ENCODE data around the gene COL4A2. TPM values are rescaled to one million over a fixed set of nuclear protein-coding genes. Genes with fewer than 3 reads are reported as not detected.

COL4A2 gene
- total RNA-seq, 4 donors from 2014 or later, result 56.6 to 139 (median 89.1) TPM

DNA sequence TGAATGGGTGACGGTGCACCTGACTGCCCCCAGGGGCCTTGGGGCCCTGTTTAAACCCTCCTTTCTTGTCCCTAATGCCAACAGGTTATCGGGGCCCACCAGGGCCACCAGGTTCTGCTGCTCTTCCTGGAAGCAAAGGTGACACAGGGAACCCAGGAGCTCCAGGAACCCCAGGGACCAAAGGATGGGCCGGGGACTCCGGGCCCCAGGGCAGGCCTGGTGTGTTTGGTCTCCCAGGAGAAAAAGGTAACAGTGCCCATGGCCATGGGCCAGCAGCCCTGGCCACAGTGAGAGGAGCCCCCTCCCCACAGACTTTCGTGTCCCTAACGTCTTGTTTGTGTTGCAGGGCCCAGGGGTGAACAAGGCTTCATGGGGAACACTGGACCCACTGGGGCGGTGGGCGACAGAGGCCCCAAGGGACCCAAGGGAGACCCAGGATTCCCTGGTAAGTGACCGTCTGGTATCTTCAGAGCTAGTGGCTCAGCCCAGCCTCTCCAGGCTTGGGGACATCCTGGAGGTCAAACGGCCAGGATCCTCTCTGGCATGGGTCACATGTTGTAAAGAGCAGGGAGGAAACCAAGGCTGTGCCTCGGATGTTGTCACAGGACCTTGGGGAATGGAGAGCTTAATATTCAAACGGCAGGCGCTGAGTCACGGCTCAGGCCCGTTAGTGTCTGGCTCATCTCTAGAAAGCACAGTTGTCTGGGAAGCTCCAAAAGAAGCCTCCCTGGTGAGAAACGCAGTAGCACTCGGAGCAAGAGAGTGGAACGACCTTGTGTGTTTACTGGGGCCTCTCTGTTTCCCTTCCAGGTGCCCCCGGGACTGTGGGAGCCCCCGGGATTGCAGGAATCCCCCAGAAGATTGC lies 196.2 kb downstream of the COL4A2 start:
- H3K36me3 ChIP-seq, result peaks cover 0 to 40% (median 0%) of the 10 kb centered on the region in 3 donors

DNA sequence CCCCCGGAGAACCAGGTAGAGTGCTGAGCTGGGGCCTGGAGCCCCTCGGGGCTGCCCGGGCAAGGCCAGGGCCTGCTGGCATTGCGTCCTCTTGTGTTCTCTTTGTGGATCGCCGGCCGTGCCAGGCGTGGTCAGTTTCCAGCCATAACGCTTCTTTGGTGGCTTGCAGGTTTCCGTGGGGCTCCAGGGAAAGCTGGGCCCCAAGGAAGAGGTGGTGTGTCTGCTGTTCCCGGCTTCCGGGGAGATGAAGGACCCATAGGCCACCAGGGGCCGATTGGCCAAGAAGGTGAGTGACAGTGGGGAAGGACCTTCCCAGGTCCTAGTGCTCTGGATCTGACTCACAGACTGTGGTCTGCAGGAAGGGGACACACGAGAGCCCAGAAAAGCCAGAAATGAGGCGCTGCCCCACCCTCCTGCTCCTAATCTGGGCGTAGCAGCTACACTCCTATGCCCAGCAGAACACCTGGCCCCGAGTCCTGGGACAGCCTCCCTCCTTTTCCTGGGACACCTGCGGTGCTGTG lies 197.0 kb downstream of the COL4A2 start:
- peak overlapping the region in 2 of 4 donors; percentile 23 to 41 for H3K27ac ChIP-seq
- peak in 1 of 3 donors; percentile 59 for DNase-seq
- peaks cover 0 to 48% (median 3%) of the 10 kb centered on the region in 4 donors for H3K4me1 ChIP-seq
- no peaks in the 10 kb centered on the region for H3K27me3 ChIP-seq
- H3K9me3 ChIP-seq, result no peaks in the 10 kb centered on the region
- no peak overlapping the region for H3K4me3 ChIP-seq
- peaks cover 0 to 40% (median 0%) of the 10 kb centered on the region in 3 donors for H3K36me3 ChIP-seq
- TF ChIP-seq POLR2A (IDR thresholded peaks at IDR 0.05), result no peak
- TF ChIP-seq, protein P1, sequence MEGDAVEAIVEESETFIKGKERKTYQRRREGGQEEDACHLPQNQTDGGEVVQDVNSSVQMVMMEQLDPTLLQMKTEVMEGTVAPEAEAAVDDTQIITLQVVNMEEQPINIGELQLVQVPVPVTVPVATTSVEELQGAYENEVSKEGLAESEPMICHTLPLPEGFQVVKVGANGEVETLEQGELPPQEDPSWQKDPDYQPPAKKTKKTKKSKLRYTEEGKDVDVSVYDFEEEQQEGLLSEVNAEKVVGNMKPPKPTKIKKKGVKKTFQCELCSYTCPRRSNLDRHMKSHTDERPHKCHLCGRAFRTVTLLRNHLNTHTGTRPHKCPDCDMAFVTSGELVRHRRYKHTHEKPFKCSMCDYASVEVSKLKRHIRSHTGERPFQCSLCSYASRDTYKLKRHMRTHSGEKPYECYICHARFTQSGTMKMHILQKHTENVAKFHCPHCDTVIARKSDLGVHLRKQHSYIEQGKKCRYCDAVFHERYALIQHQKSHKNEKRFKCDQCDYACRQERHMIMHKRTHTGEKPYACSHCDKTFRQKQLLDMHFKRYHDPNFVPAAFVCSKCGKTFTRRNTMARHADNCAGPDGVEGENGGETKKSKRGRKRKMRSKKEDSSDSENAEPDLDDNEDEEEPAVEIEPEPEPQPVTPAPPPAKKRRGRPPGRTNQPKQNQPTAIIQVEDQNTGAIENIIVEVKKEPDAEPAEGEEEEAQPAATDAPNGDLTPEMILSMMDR (IDR thresholded peaks at IDR 0.05), result peak in 1 of 6 experiments; percentile 10

More for the DNA sequence above, 196.2 kb downstream of the COL4A2 start:
- Histone ChIP-seq H3K9me3 (no peaks in the 10 kb centered on the region), H3K27ac (peak overlapping the region in 2 of 4 donors; percentile 23 to 41), H3K4me1 (peaks cover 0 to 41% (median 3%) of the 10 kb centered on the region in 4 donors), H3K27me3 (no peaks in the 10 kb centered on the region), H3K4me3 (no peak overlapping the region)
- TF ChIP-seq, protein P1 (IDR thresholded peaks at IDR 0.05), result no peak
- TF ChIP-seq POLR2A (IDR thresholded peaks at IDR 0.05), result no peak
- DNase-seq, result no peak

DNA sequence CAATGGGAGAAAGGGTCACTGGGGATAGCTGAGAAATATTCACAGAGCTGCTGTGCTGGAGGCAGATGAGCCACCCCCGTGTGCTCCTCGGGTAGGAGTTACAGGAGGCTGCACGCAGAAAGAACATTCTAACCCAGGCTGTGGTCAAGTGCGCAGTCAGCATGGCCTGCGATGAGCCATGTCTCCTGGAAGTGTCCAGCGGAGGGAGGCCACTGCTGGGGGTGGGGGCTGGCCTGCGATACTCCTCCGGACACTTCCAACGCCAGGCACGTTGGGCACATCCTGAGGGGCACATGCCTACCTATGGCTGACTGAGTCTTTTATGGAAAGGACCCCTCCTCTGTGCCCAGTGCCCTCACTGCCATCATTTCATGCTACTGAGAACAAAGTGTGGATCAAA lies 198.5 kb downstream of the COL4A2 start:
- Histone ChIP-seq H3K4me3 (no peak overlapping the region), H3K36me3 (peaks cover 0 to 47% (median 0%) of the 10 kb centered on the region in 3 donors), H3K27ac (no peak overlapping the region), H3K4me1 (peaks cover 0 to 58% (median 3%) of the 10 kb centered on the region in 4 donors), H3K9me3 (no peaks in the 10 kb centered on the region), H3K27me3 (no peaks in the 10 kb centered on the region)
- TF ChIP-seq POLR2A (IDR thresholded peaks at IDR 0.05), result no peak
- DNase-seq, result no peak

DNA sequence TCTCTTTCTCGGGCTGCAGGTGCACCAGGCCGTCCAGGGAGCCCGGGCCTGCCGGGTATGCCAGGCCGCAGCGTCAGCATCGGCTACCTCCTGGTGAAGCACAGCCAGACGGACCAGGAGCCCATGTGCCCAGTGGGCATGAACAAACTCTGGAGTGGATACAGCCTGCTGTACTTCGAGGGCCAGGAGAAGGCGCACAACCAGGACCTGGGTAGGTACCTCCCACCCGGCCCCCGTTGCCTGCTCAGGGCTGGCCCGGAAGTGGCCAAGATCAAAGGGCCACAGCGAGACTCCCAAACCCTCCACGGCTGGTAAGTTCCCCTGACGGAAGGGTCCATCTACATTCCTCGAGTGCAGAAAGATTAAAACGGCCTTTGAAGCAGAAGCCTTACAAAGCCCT lies 199.3 kb downstream of the COL4A2 start:
- no peak for DNase-seq
- Histone ChIP-seq H3K4me1 (peaks cover 0 to 58% (median 3%) of the 10 kb centered on the region in 4 donors), H3K36me3 (peaks cover 0 to 40% (median 0%) of the 10 kb centered on the region in 3 donors)

DNA sequence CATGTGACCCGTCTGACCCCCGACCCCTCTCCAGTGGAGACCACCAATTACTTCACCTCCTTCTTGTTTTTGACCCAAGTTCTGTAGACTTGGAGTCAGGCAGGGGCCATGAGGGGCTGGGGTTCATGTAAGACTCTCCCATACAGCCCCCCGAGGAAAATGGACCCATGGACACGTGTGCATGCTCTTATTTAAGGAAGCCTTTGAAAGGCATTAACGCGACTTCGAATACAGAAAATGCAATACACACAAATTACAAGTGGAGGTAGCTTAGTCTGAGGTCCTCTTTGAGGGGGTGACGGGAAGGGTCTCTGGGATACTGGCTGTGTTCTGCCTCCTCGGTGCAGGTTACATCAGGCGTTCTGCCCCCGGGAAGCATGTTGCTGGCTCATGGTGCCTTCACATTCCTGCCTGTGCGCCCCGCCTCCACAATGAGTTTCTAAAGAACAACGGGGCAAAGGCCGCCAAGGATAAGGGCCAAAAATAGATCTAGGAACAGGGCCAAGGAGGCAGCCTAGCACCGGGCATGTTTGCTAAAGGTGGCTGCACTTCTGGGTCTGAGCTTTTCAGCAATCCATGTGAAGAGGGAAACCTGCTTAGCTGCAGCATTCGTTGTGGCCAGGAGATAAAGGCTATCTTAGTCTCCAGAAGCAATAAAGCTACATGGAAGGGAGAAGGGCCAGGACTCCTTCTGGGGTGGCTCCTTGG lies 199.9 kb downstream of the COL4A2 start:
- Histone ChIP-seq H3K36me3 (peaks cover 0 to 39% (median 0%) of the 10 kb centered on the region in 3 donors), H3K4me1 (peaks cover 0 to 58% (median 3%) of the 10 kb centered on the region in 4 donors)

More for the DNA sequence above, 199.3 kb downstream of the COL4A2 start:
- Histone ChIP-seq H3K27ac (peak overlapping the region in 3 of 4 donors; percentile 79 to 96 (median 94)), H3K27me3 (no peaks in the 10 kb centered on the region), H3K4me3 (no peak overlapping the region), H3K9me3 (no peaks in the 10 kb centered on the region)
- no peak for TF ChIP-seq POLR2A (IDR thresholded peaks at IDR 0.05)
- TF ChIP-seq, protein P1 (IDR thresholded peaks at IDR 0.05), result no peak

More for the DNA sequence above, 199.9 kb downstream of the COL4A2 start:
- peak overlapping the region in 3 of 4 donors; percentile 79 to 96 (median 94) for H3K27ac ChIP-seq
- H3K9me3 ChIP-seq, result no peaks in the 10 kb centered on the region
- H3K4me3 ChIP-seq, result peak overlapping the region in 2 of 4 donors; percentile 3 to 28
- TF ChIP-seq, protein P1 (IDR thresholded peaks at IDR 0.05), result no peak
- peak; percentile 6 to 62 for TF ChIP-seq POLR2A (IDR thresholded peaks at IDR 0.05)
- H3K27me3 ChIP-seq, result no peaks in the 10 kb centered on the region
- peak in 2 of 3 donors; percentile 89 to 91 for DNase-seq
